ENCODE data around the gene SYK. TPM values are rescaled to one million over a fixed set of nuclear protein-coding genes. Genes with fewer than 3 reads are reported as not detected.

SYK gene
- total and polyA plus RNA-seq, 2 of the 13 experiments (the other 11 are each of a cell fraction or from before 2014, with no cell fraction given) = not detected

DNA sequence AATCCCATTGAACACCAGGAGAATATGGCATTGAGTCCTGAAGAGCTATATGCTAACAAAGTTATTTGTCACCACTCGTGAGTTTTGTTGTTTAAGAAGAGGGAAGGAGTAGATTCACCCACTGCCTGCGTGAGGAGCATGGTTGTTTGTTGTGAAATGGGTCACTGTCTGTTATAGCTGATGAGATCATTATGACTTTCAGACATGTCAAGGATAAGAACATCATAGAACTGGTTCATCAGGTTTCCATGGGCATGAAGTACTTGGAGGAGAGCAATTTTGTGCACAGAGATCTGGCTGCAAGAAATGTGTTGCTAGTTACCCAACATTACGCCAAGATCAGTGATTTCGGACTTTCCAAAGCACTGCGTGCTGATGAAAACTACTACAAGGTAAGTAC is 76.9 kb downstream of the SYK start:
- BruUV-seq (replicated peaks) = no TSS peak
- WGBS (ENCODE audit: low lambda C conversion rate) = 46% methylated on average over 5 of the region's 5 CpGs
- no peak for FAIRE-seq
- Histone ChIP-seq H3K9me3 (ENCODE audit: low read length) (no peaks in the 10 kb centered on the region), H3K79me2 (ENCODE audit: insufficient read depth, low read length) (no peaks in the 10 kb centered on the region), H3K36me3 (replicated peaks in 1 of 2; ENCODE audit: control insufficient read depth in 1 of 2, insufficient read depth in 2 of 2, low read length in 2 of 2) (no peaks in the 10 kb centered on the region), H4K20me1 (ENCODE audit: insufficient read depth, low read length) (no peaks in the 10 kb centered on the region), H3K27ac (ENCODE audit: extremely low read length, insufficient read depth, low read length) (no peak overlapping the region), H3K9ac (ENCODE audit: insufficient read depth, low read depth, low read length) (no peak overlapping the region), H3K4me1 (ENCODE audit: insufficient read depth, low read length) (no peaks in the 10 kb centered on the region), H3K4me2 (ENCODE audit: low read depth, low read length) (no peak overlapping the region), H3K27me3 (ENCODE audit: control insufficient read depth in 1 of 2, insufficient read depth in 2 of 2, low read length in 2 of 2) (peaks cover 0 to 2% of the 10 kb centered on the region in 2 experiments; a peak in 2 of 5 replicates), H2AFZ (ENCODE audit: low read length) (no peak overlapping the region), H3K4me3 (replicated peaks in 1 of 3; ENCODE audit: insufficient read depth in 1 of 3, low read depth in 2 of 3, low read length in 3 of 3) (no peak overlapping the region)
- TF ChIP-seq SKI (IDR thresholded peaks at IDR 0.05; ENCODE audit: partially characterized antibody) (no peak), AGO2 (optimal IDR thresholded peaks at IDR 0.05; ENCODE audit: low read depth, low read length) (no peak), MAFG (CRISPR knock-in tag; IDR thresholded peaks at IDR 0.05) (no peak), ZNF382 (CRISPR knock-in tag; IDR thresholded peaks at IDR 0.05; ENCODE audit: borderline replicate concordance) (no peak), NR2F2 (IDR thresholded peaks at IDR 0.05; ENCODE audit: borderline replicate concordance, low read depth) (no peak), RORA (CRISPR knock-in tag; IDR thresholded peaks at IDR 0.05) (no peak), MIXL1 (CRISPR knock-in tag; IDR thresholded peaks at IDR 0.05) (no peak), EEA1 (CRISPR knock-in tag; IDR thresholded peaks at IDR 0.05; ENCODE audit: borderline replicate concordance) (no peak), KDM2A (CRISPR knock-in tag; IDR thresholded peaks at IDR 0.05; ENCODE audit: borderline replicate concordance, low read depth) (no peak), ZNF225 (CRISPR knock-in tag; IDR thresholded peaks at IDR 0.05) (no peak), ZNF543 (CRISPR knock-in tag; IDR thresholded peaks at IDR 0.05) (no peak), ZMYM2 (CRISPR knock-in tag; IDR thresholded peaks at IDR 0.05) (no peak)
- TF ChIP-seq, protein P1, sequence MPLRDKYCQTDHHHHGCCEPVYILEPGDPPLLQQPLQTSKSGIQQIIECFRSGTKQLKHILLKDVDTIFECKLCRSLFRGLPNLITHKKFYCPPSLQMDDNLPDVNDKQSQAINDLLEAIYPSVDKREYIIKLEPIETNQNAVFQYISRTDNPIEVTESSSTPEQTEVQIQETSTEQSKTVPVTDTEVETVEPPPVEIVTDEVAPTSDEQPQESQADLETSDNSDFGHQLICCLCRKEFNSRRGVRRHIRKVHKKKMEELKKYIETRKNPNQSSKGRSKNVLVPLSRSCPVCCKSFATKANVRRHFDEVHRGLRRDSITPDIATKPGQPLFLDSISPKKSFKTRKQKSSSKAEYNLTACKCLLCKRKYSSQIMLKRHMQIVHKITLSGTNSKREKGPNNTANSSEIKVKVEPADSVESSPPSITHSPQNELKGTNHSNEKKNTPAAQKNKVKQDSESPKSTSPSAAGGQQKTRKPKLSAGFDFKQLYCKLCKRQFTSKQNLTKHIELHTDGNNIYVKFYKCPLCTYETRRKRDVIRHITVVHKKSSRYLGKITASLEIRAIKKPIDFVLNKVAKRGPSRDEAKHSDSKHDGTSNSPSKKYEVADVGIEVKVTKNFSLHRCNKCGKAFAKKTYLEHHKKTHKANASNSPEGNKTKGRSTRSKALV (CRISPR knock-in tag; IDR thresholded peaks at IDR 0.05) = no peak
- no peak for DNase-seq (ENCODE audit: low spot score)
- in situ Hi-C loops (cut with HindIII; ENCODE audit: extremely low pct_ligation_motif_present, low pct_unique_long_range_greater_than_20kb) = loop anchor here (10.0 kb wide), 2 partner anchors 734 to 1284 kb away; no protein-coding TSS in a partner anchor
- POLR2A ChIA-PET = no interaction called here
- intact Hi-C loops (cut with micrococcal nuclease; ENCODE audit: unreplicated experiment) = no loop called here
- ATAC-seq = no peak
- CTCF ChIA-PET (ENCODE audit: low intra/inter-chr PET ratio, low total read pairs) = no interaction called here
